Panc1 (cell line): ENCODE results near the gene MYL9. TPM values are rescaled to one million over a fixed set of nuclear protein-coding genes. Genes with fewer than 3 reads are reported as not detected.

Source experiments
- ATAC-seq: fragments of 200-7000 bp; cut with Tn5 transposase; 2 replicates; pipeline ENCODE4 v1.9.1; 2020; ENCODE audit warnings: mild to moderate bottlenecking, moderate library complexity
- BruUV-seq: library from RNA; stranded (reverse); fragments of 400-500 nt; replicated peaks from 2 replicates; lab custom pipeline; 2021; lab: Mats Ljungman, UMichigan
- CTCF ChIA-PET: fragments of 300-600 bp; sonication (Branson Sonifier 250); formaldehyde crosslinking; loops from one replicate; lab custom pipeline; 2022; ENCODE audit warnings: antibody characterized with exemption; lab: Charles Lee
- POLR2A ChIA-PET: fragments of 300-600 bp; sonication (Branson Sonifier 250); formaldehyde crosslinking; loops from one replicate; lab custom pipeline; 2022; ENCODE audit warnings: antibody characterized with exemption; lab: Charles Lee
- DNase-seq: peaks from one replicate; pipeline ENCODE4 v3.0.0-alpha.2; 2010; ENCODE audit warnings: low read depth, low spot score
- H3K27ac ChIP-seq: 2 replicates; pipeline ENCODE4 v1.5.1; 2011; ENCODE audit warnings: mild to moderate bottlenecking, low read length, inconsistent platforms
- H3K27me3 ChIP-seq: fragments of 200-500 bp; sonication (Bioruptor generic); 2 replicates; pipeline ENCODE4 v1.6.0; 2014; ENCODE audit warnings: low read length, inconsistent platforms; ENCODE audit not compliant: control insufficient read depth, insufficient read depth
- H3K36me3 ChIP-seq: fragments of 200-500 bp; sonication (Bioruptor generic); 2 replicates; pipeline ENCODE4 v1.5.1; 2014; ENCODE audit warnings: inconsistent platforms, mild to moderate bottlenecking, low read length, moderate library complexity; ENCODE audit not compliant: control insufficient read depth, insufficient read depth
- H3K4me1 ChIP-seq: 2 replicates; pipeline ENCODE4 v1.5.1; 2011; ENCODE audit warnings: inconsistent platforms, mild to moderate bottlenecking, low read length, moderate library complexity; ENCODE audit not compliant: control insufficient read depth, insufficient read depth
- H3K4me3 ChIP-seq, 2 experiments: 2 replicates each; pipeline ENCODE4 v1.5.1; 2011 to 2012; ENCODE audit warnings: low read depth in 2 of 2, low read length in 2 of 2, mild to moderate bottlenecking in 2 of 2, inconsistent platforms in 1 of 2, moderate library complexity in 1 of 2
- H3K9me3 ChIP-seq: fragments of 200-500 bp; sonication (Bioruptor generic); 2 replicates; pipeline ENCODE4 v1.5.1; 2014; ENCODE audit warnings: low read depth, mild to moderate bottlenecking, inconsistent platforms, low read length, moderate library complexity; ENCODE audit not compliant: control insufficient read depth, insufficient read depth
- CTCF ChIP-seq: fragments of 450-650 bp; IDR thresholded peaks from 2 replicates; pipeline ENCODE4 v1.5.1; 2017; ENCODE audit warnings: mild to moderate bottlenecking
- POLR2AphosphoS5 ChIP-seq: IDR thresholded peaks from 2 replicates; pipeline ENCODE4 v1.6.1; 2012; ENCODE audit warnings: mild to moderate bottlenecking, low read depth, low read length, moderate library complexity
- REST ChIP-seq, 2 experiments: IDR thresholded peaks; 2 replicates each; pipeline ENCODE4 v1.6.1; 2011 to 2012; ENCODE audit warnings: low read depth in 2 of 2, control low read depth in 1 of 2, low read length in 1 of 2, mild to moderate bottlenecking in 1 of 2, moderate library complexity in 1 of 2; ENCODE audit not compliant: insufficient read depth in 1 of 2
- SIN3A ChIP-seq: IDR thresholded peaks from 2 replicates; pipeline ENCODE4 v1.6.1; 2012; ENCODE audit warnings: low read depth, mild to moderate bottlenecking, low read length, moderate library complexity, borderline replicate concordance; ENCODE audit not compliant: insufficient read depth
- TCF7L2 ChIP-seq: IDR thresholded peaks from 2 replicates; pipeline ENCODE4 v1.6.1; 2011; ENCODE audit warnings: mild to moderate bottlenecking, low read depth, low read length, inconsistent platforms
- in situ Hi-C: cut with HindIII; loops from 2 replicates; pipeline ENCODE4 v1.10.0; 2016; ENCODE audit warnings: low sequenced_read_pairs, low pct_unique_long_range_greater_than_20kb
- intact Hi-C: fragments of 100-400 bp; cut with micrococcal nuclease; formaldehyde crosslinking; loops from one replicate; pipeline ENCODE4 v1.10.0; 2022; ENCODE audit not compliant: unreplicated experiment
- total RNA-seq: library from RNA; stranded (reverse); gene quantifications from one replicate; pipeline ENCODE4 v1.2.1, GENCODE V29; 2021; ENCODE audit not compliant: unreplicated experiment

Gene MYL9
- total RNA-seq, 1 experiment from 2014 or later, result 107 TPM

GRCh38 chr20:36547186-36548005, 6.1 kb downstream of the MYL9 start:
- CTCF ChIA-PET, result no interaction called here
- POLR2A ChIA-PET, result no interaction called here
- Histone ChIP-seq H3K4me3 (no peak overlapping the region), H3K27me3 (no peaks in the 10 kb centered on the region), H3K36me3 (no peaks in the 10 kb centered on the region), H3K27ac (no peak overlapping the region), H3K4me1 (peaks cover 13% of the 10 kb centered on the region), H3K9me3 (no peaks in the 10 kb centered on the region)
- intact Hi-C loops, result no loop called here
- TF ChIP-seq POLR2AphosphoS5, result no peak
- ATAC-seq (no peak), DNase-seq (no peak)
- no TSS peak for BruUV-seq
- in situ Hi-C loops, result no loop called here

- no peak overlapping the region for H3K27ac ChIP-seq
- no peaks in the 10 kb centered on the region for H3K36me3 ChIP-seq
- ChIA-PET CTCF (interaction anchor here (0.6 kb wide), 1 partner anchor 286 kb away, joined by 3 read pairs; no protein-coding TSS in a partner anchor), POLR2A (no interaction called here)
- no TSS peak for BruUV-seq
- H3K4me3 ChIP-seq, result no peak overlapping the region
- DNase-seq (no peak), ATAC-seq (no peak)
- TF ChIP-seq POLR2AphosphoS5, result no peak
- no peak for TF ChIP-seq SIN3A
- no peak for TF ChIP-seq TCF7L2
- no peak; the same call in 1 of the 2 replicates for TF ChIP-seq CTCF
- no peak for TF ChIP-seq REST (IDR thresholded peaks at IDR 0.05; ENCODE audit: insufficient read depth in 1 of 2, low read depth in 2 of 2, low read length in 1 of 2)
- intact Hi-C loops (no loop called here), in situ Hi-C loops (no loop called here)
- peaks cover 9% of the 10 kb centered on the region for H3K4me1 ChIP-seq
- no peaks in the 10 kb centered on the region for H3K27me3 ChIP-seq
- no peaks in the 10 kb centered on the region for H3K9me3 ChIP-seq
Measured at GRCh38 chr20:36548006-36548315, 6.6 kb downstream of the MYL9 start.
